Body of pancreas (tissue), 4 donors: ENCODE data around the gene CUL9. TPM values are rescaled to one million over a fixed set of nuclear protein-coding genes. Genes with fewer than 3 reads are reported as not detected.

Experiments
- ATAC-seq: fragments of 150-250 bp; one replicate; pipeline ENCODE4 v1.9.1; 2016
- DNase-seq, 4 donors: peaks; one replicate each; pipeline ENCODE4 v3.0.0-alpha.2; 2019
- H3K27ac ChIP-seq, 4 donors: fragments of 200-600 bp; sonication (generic); 1 replicate in 3 of 4; 2 replicates in 1 of 4; pipeline versions ENCODE4 v1.5.1 to v1.6.1; 2016 to 2019; ENCODE audit warnings: mild to moderate bottlenecking in 1 of 4, mixed read lengths in 1 of 4, moderate library complexity in 1 of 4
- H3K27me3 ChIP-seq, 2 donors: fragments of 200-600 bp; sonication (generic); one replicate each; pipeline ENCODE4 v1.6.0; 2016; ENCODE audit warnings: mild to moderate bottlenecking in 1 of 2
- H3K36me3 ChIP-seq, 2 donors: fragments of 200-600 bp; sonication (generic); replicated peaks in 1 of 2; 2 replicates each; pipeline ENCODE4 v1.5.1; 2016; ENCODE audit warnings: low read depth in 2 of 2; ENCODE audit not compliant: insufficient read depth in 1 of 2
- H3K4me1 ChIP-seq: fragments of 200-600 bp; sonication (generic); one replicate; pipeline ENCODE4 v1.6.0; 2016
- H3K4me3 ChIP-seq, 2 donors: fragments of 200-600 bp; sonication (generic); 1 replicate in 1 of 2; 2 replicates in 1 of 2; pipeline ENCODE4 v1.5.1; 2016 to 2019
- H3K9me3 ChIP-seq, 3 donors: fragments of 200-600 bp; sonication (generic); 1 replicate in 2 of 3; 2 replicates in 1 of 3; pipeline ENCODE4 v1.5.1; 2016
- POLR2A ChIP-seq, 3 donors: fragments of 450-650 bp; IDR thresholded peaks; one replicate each; pipeline ENCODE4 v1.6.1; 2016; ENCODE audit warnings: antibody characterized with exemption in 3 of 3, mild to moderate bottlenecking in 2 of 3
- WGBS, 2 donors: methylation state at CpG; one replicate each; pipeline ENCODE4 v1.1.5; 2017; 5-methylcytosine and 5-hydroxymethylcytosine counted together
- intact Hi-C: fragments of 100-400 bp; cut with DNase I; formaldehyde crosslinking; loops from one replicate; pipeline ENCODE4 v1.15.1; 2023
- total RNA-seq, 2 donors: library from RNA; depleted of rRNA; stranded (reverse); fragments of >200 nt; gene quantifications; one replicate each; pipeline ENCODE4 v1.1.0, GENCODE V29; 2016
- TF ChIP-seq, protein P1 (sequence below), 7 experiments: fragments of 450-650 bp in 4 of 7; fragments of 200-600 bp in 3 of 7; sonication (generic) in 3 of 7; IDR thresholded peaks; one replicate each; pipeline ENCODE4 v1.5.1; 2016 to 2019; ENCODE audit warnings: antibody characterized with exemption in 7 of 7

CUL9 gene
- total RNA-seq, 2 donors from 2014 or later: 34.8 to 84.4 TPM

DNA sequence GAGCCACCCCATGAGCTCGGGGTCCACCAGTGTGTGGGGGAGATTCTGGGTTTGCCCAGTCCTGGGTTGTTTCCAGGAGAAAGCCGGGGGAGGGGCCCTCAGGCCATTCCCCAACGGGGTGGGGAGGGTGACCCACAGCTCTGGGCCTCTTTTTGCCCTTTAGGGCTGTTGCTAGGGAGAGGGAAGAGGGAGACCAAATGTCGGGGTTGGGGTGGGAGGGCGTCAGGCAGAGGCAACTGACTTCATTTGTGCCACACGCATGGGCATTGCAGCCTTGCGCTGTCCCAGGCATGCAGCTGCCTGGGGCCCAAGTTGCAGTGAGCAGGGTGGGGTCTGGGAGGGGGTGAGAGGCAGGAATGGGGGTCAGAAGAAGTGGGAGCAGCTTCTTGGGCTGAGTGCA, 1.9 kb upstream of the CUL9 start:
- DNase-seq: no peak
- Histone ChIP-seq H3K9me3 (no peaks in the 10 kb centered on the region), H3K27me3 (no peaks in the 10 kb centered on the region), H3K36me3 (peaks cover 4 to 12% of the 10 kb centered on the region in 2 donors), H3K4me1 (peaks cover 22% of the 10 kb centered on the region), H3K4me3 (no peak overlapping the region), H3K27ac (no peak overlapping the region)
- intact Hi-C loops: no loop called here
- 80 to 81% methylated on average over 7 of the region's 7 CpGs for WGBS, 2 donors
- ATAC-seq: no peak
- TF ChIP-seq, protein P1, sequence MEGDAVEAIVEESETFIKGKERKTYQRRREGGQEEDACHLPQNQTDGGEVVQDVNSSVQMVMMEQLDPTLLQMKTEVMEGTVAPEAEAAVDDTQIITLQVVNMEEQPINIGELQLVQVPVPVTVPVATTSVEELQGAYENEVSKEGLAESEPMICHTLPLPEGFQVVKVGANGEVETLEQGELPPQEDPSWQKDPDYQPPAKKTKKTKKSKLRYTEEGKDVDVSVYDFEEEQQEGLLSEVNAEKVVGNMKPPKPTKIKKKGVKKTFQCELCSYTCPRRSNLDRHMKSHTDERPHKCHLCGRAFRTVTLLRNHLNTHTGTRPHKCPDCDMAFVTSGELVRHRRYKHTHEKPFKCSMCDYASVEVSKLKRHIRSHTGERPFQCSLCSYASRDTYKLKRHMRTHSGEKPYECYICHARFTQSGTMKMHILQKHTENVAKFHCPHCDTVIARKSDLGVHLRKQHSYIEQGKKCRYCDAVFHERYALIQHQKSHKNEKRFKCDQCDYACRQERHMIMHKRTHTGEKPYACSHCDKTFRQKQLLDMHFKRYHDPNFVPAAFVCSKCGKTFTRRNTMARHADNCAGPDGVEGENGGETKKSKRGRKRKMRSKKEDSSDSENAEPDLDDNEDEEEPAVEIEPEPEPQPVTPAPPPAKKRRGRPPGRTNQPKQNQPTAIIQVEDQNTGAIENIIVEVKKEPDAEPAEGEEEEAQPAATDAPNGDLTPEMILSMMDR (IDR thresholded peaks at IDR 0.05): no peak
- no peak for TF ChIP-seq POLR2A (IDR thresholded peaks at IDR 0.05)

DNA sequence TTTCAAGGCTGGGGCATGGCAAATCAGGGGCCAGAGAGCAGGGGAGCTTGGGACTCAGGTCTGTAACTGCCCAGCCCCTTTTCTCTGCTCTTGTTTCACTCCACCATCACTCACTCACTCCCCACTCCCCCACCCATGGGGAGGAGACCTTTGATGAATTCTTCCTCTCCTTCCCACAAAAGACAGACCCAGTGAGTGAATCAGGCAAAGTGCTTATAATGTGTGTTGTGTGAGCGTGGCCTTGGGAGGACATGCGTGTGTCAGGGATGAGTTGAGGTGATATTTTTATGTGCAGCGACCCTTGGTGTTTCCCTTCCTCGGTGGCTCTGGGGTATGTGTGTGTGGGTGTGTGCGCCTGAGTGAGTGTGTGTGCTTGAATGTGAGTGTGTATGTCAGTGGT, 1.0 kb upstream of the CUL9 start:
- Histone ChIP-seq H3K27ac (no peak overlapping the region), H3K9me3 (no peaks in the 10 kb centered on the region), H3K27me3 (no peaks in the 10 kb centered on the region), H3K4me3 (no peak overlapping the region), H3K36me3 (peaks cover 4 to 11% of the 10 kb centered on the region in 2 donors), H3K4me1 (peaks cover 19% of the 10 kb centered on the region)
- ATAC-seq (no peak), DNase-seq (no peak)
- TF ChIP-seq, protein P1 (IDR thresholded peaks at IDR 0.05): no peak
- TF ChIP-seq POLR2A (IDR thresholded peaks at IDR 0.05): no peak
- intact Hi-C loops: no loop called here
- 65 to 69% methylated on average over 5 of the region's 5 CpGs for WGBS, 2 donors

DNA sequence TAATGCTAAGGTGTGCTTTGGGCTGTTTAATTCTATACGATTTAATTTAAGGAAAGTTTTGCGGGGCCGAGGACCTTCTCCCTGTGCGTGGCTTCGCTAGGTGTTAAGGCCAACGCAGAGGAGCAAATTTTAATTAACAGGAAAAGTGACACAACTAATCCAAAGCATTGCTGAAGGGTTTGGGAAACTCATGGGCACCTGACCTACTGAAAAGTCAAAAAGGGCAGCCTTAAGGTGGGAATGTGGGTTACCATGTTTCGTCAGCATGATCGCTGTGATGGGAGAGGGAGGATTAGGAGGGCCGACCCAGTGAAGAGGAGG, 415 bp upstream of the CUL9 start:
- Histone ChIP-seq H3K27ac (peak overlapping the region; percentile 57 to 74 (median 60)), H3K4me1 (peaks cover 19% of the 10 kb centered on the region), H3K9me3 (no peaks in the 10 kb centered on the region), H3K36me3 (peaks cover 4 to 9% of the 10 kb centered on the region in 2 donors), H3K4me3 (peak overlapping the region; percentile 33 to 58), H3K27me3 (no peaks in the 10 kb centered on the region)
- DNase-seq (no peak), ATAC-seq (no peak)
- intact Hi-C loops: no loop called here
- TF ChIP-seq, protein P1 (IDR thresholded peaks at IDR 0.05): no peak
- TF ChIP-seq POLR2A (IDR thresholded peaks at IDR 0.05): no peak
- 30 to 33% methylated on average over 9 of the region's 9 CpGs for WGBS, 2 donors

DNA sequence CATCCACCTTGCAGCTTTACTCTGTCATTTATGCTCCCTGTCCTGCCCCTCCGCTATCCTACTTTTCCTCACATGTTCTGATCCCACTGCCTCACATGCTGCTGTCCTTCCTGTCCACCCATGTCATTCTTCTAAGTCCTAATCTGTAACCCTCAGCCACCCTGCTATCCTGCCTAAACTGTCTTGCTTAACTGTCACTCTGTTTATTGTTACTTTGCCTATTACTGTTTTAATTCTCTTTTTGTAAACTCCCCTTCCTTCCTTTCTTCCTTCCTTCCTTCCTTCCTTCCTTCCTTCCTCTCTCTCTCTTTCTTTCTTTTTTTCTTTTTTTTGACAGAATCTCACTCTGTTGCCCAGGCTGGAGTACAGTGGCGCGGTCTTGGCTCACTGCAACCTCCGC, 1.4 kb downstream of the CUL9 start:
- no peak overlapping the region for H3K4me3 ChIP-seq
- H3K27ac ChIP-seq: no peak overlapping the region
- peaks cover 19% of the 10 kb centered on the region for H3K4me1 ChIP-seq
- ATAC-seq: no peak
- H3K27me3 ChIP-seq: no peaks in the 10 kb centered on the region
- intact Hi-C loops: no loop called here
- no peak for DNase-seq
- TF ChIP-seq, protein P1 (IDR thresholded peaks at IDR 0.05): no peak
- TF ChIP-seq POLR2A (IDR thresholded peaks at IDR 0.05): no peak
- WGBS, 2 donors: 96% methylated on average over 4 of the region's 4 CpGs
- no peaks in the 10 kb centered on the region for H3K9me3 ChIP-seq
- H3K36me3 ChIP-seq: peaks cover 4 to 8% of the 10 kb centered on the region in 2 donors

DNA sequence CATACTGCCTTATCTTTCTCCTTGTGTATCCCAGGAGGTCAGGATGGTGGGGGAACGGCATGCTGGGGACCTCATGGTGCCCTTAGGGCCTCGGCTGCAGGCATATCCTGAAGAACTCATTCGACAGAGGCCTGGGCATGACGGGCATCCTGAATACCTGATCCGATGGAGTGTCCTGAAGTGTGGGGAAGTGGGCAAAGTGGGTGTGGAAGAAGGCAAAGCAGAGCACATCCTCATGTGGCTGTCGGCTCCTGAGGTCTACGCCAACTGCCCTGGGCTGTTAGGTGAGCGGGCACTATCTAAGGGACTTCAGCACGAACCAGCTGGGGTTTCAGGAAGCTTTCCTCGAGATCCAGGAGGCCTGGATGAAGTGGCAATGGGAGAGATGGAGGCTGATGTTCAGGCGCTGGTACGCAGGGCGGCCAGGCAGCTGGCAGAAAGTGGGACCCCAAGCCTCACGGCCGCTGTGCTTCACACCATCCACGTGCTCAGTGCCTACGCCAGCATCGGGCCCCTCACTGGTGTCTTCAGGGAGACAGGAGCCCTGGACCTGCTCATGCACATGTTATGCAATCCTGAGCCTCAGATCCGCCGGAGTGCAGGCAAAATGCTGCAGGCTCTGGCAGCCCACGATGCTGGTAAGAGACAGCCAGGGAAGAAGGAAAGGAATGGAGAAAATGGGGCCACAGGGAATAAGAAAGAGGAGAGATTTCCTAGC, 2.4 kb downstream of the CUL9 start:
- Histone ChIP-seq H3K4me3 (no peak overlapping the region), H3K9me3 (no peaks in the 10 kb centered on the region), H3K36me3 (peaks cover 0 to 2% of the 10 kb centered on the region in 2 donors), H3K4me1 (peaks cover 19% of the 10 kb centered on the region), H3K27ac (no peak overlapping the region), H3K27me3 (no peaks in the 10 kb centered on the region)
- intact Hi-C loops: no loop called here
- ATAC-seq (no peak), DNase-seq (no peak)
- TF ChIP-seq POLR2A (IDR thresholded peaks at IDR 0.05): no peak
- TF ChIP-seq, protein P1 (IDR thresholded peaks at IDR 0.05): no peak
- WGBS, 2 donors: 89 to 95% methylated on average over 17 to 21 of the region's 21 CpGs
